Breast epithelium (tissue), 4 donors: ENCODE data around the gene PLPPR3. TPM values are rescaled to one million over a fixed set of nuclear protein-coding genes. Genes with fewer than 3 reads are reported as not detected.

Source experiments
- DNase-seq, 2 donors: peaks; one replicate each; pipeline ENCODE4 v3.0.0-alpha.2; 2019; ENCODE audit warnings: low spot score in 2 of 2
- H3K27ac ChIP-seq, 2 donors: fragments of 200-600 bp; sonication (generic) in 1 of 2; one replicate each; pipeline ENCODE4 v1.5.1; 2016 to 2019; ENCODE audit warnings: mild to moderate bottlenecking in 1 of 2
- H3K27me3 ChIP-seq, 2 donors: fragments of 200-600 bp; sonication (generic) in 1 of 2; one replicate each; pipeline versions ENCODE4 v1.5.1 to v1.6.0; 2017 to 2019; ENCODE audit warnings: control low read depth in 1 of 2, mild to moderate bottlenecking in 1 of 2
- H3K36me3 ChIP-seq: fragments of 200-600 bp; one replicate; pipeline ENCODE4 v1.5.1; 2019
- H3K4me1 ChIP-seq, 2 donors: fragments of 200-600 bp; sonication (generic); one replicate each; pipeline ENCODE4 v1.5.1; 2016 to 2019; ENCODE audit warnings: control low read depth in 1 of 2
- H3K4me3 ChIP-seq, 3 donors: fragments of 200-600 bp; sonication (generic); 1 replicate in 2 of 3; 2 replicates in 1 of 3; pipeline ENCODE4 v1.5.1; 2016 to 2019; ENCODE audit warnings: mild to moderate bottlenecking in 3 of 3, moderate library complexity in 2 of 3
- H3K9me3 ChIP-seq, 2 donors: fragments of 200-600 bp; sonication (generic) in 1 of 2; one replicate each; pipeline ENCODE4 v1.5.1; 2016 to 2019; ENCODE audit warnings: control low read depth in 1 of 2
- CTCF ChIP-seq, 3 donors: fragments of 450-650 bp; IDR thresholded peaks; one replicate each; pipeline ENCODE4 v1.5.1; 2016 to 2017; ENCODE audit warnings: antibody characterized with exemption in 3 of 3, mild to moderate bottlenecking in 3 of 3, moderate library complexity in 3 of 3
- POLR2A ChIP-seq: fragments of 450-650 bp; IDR thresholded peaks from one replicate; pipeline ENCODE4 v1.6.1; 2016; ENCODE audit warnings: antibody characterized with exemption, mild to moderate bottlenecking, moderate library complexity
- POLR2AphosphoS5 ChIP-seq, 3 donors: sonication (generic); formaldehyde crosslinking; IDR thresholded peaks; one replicate each; pipeline ENCODE4 v1.6.1; 2017; ENCODE audit warnings: antibody characterized with exemption in 3 of 3
- intact Hi-C: fragments of 100-400 bp; cut with DNase I; formaldehyde crosslinking; loops from one replicate; pipeline ENCODE4 v1.15.1; 2023; ENCODE audit warnings: low total_unique reads
- total RNA-seq, 3 donors: library from RNA; depleted of rRNA; stranded (reverse); fragments of >200 nt; gene quantifications; one replicate each; pipeline ENCODE4 v1.1.0, GENCODE V29; 2016

The PLPPR3 gene
- total RNA-seq, 3 donors from 2014 or later: 6.9 to 9.1 TPM; not detected in 1

- H3K27me3 ChIP-seq: peaks cover 0 to 3% of the 10 kb centered on the region in 2 donors
- no peaks in the 10 kb centered on the region for H3K36me3 ChIP-seq
- peak overlapping the region; percentile 36 to 52 for H3K27ac ChIP-seq
- no peak for TF ChIP-seq CTCF (IDR thresholded peaks at IDR 0.05)
- no peak for TF ChIP-seq POLR2AphosphoS5 (IDR thresholded peaks at IDR 0.05)
- no peak for TF ChIP-seq POLR2A
- no peak overlapping the region for H3K4me3 ChIP-seq
- H3K4me1 ChIP-seq: peaks cover 6 to 10% of the 10 kb centered on the region in 2 donors
- intact Hi-C loops: no loop called here
- H3K9me3 ChIP-seq: no peaks in the 10 kb centered on the region
- no peak for DNase-seq
These were observed 41.5 kb upstream of the PLPPR3 start for GRCh38 chr19:863315-863620.

GRCh38 chr19:862581-863314 is 41.0 kb upstream of the PLPPR3 start:
- Histone ChIP-seq H3K4me1 (peaks cover 6 to 10% of the 10 kb centered on the region in 2 donors), H3K9me3 (no peaks in the 10 kb centered on the region), H3K4me3 (peak overlapping the region in 2 of 3 donors; percentile 27 to 36), H3K27ac (peak overlapping the region; percentile 50 to 52), H3K27me3 (peaks cover 0 to 3% of the 10 kb centered on the region in 2 donors), H3K36me3 (no peaks in the 10 kb centered on the region)
- intact Hi-C loops: no loop called here
- TF ChIP-seq POLR2AphosphoS5 (IDR thresholded peaks at IDR 0.05) (no peak), CTCF (IDR thresholded peaks at IDR 0.05) (no peak), POLR2A (no peak)
- peak; percentile 67 to 83 for DNase-seq

GRCh38 chr19:861756-862580 is 40.2 kb upstream of the PLPPR3 start:
- H3K4me3 ChIP-seq: peak overlapping the region in 2 of 3 donors; percentile 27 to 52
- peaks cover 6 to 10% of the 10 kb centered on the region in 2 donors for H3K4me1 ChIP-seq
- intact Hi-C loops: no loop called here
- peaks cover 0 to 3% of the 10 kb centered on the region in 2 donors for H3K27me3 ChIP-seq
- TF ChIP-seq CTCF (IDR thresholded peaks at IDR 0.05): no peak
- TF ChIP-seq POLR2AphosphoS5 (IDR thresholded peaks at IDR 0.05): peak in 1 of 3 donors; percentile 20
- TF ChIP-seq POLR2A: no peak
- H3K9me3 ChIP-seq: no peaks in the 10 kb centered on the region
- H3K36me3 ChIP-seq: no peaks in the 10 kb centered on the region
- H3K27ac ChIP-seq: no peak overlapping the region
- DNase-seq: no peak

- no peak for DNase-seq
- TF ChIP-seq POLR2A (no peak), CTCF (IDR thresholded peaks at IDR 0.05) (no peak), POLR2AphosphoS5 (IDR thresholded peaks at IDR 0.05) (no peak)
- H3K4me1 ChIP-seq: peaks cover 6 to 10% of the 10 kb centered on the region in 2 donors
- no peaks in the 10 kb centered on the region for H3K9me3 ChIP-seq
- intact Hi-C loops: no loop called here
- no peak overlapping the region for H3K27ac ChIP-seq
- peaks cover 0 to 3% of the 10 kb centered on the region in 2 donors for H3K27me3 ChIP-seq
- peak overlapping the region; percentile 49 to 77 (median 52) for H3K4me3 ChIP-seq
- H3K36me3 ChIP-seq: no peaks in the 10 kb centered on the region
These were observed 39.5 kb upstream of the PLPPR3 start for GRCh38 chr19:861141-861755.
